BE2C (cell line): Measurements from ENCODE around the gene BAG5.

Source experiments
- DNase-seq: peaks from one replicate; pipeline ENCODE4 v3.0.0-alpha.2; 2020
- H3K27me3 ChIP-seq: fragments of 250-450 bp; sonication (Bioruptor Pico); 2 replicates; pipeline ENCODE4 v1.5.1; 2020; ENCODE audit warnings: mild to moderate bottlenecking
- H3K36me3 ChIP-seq: fragments of 250-450 bp; sonication (Bioruptor Pico); 2 replicates; pipeline ENCODE4 v1.5.1; 2020; ENCODE audit warnings: mild to moderate bottlenecking
- H3K4me1 ChIP-seq: fragments of 250-450 bp; sonication (Bioruptor Pico); 2 replicates; pipeline ENCODE4 v1.5.1; 2020
- H3K4me3 ChIP-seq: 2 replicates; pipeline ENCODE4 v1.5.1; 2011; ENCODE audit warnings: low read depth, low read length
- H3K9me3 ChIP-seq: fragments of 250-450 bp; sonication (Bioruptor Pico); 2 replicates; pipeline ENCODE4 v1.5.1; 2020
- TF ChIP-seq, protein P1 (sequence below): IDR thresholded peaks from 2 replicates; pipeline ENCODE4 v1.5.1; 2012; ENCODE audit warnings: mild to moderate bottlenecking, low read depth, low read length

The BAG5 gene

DNA sequence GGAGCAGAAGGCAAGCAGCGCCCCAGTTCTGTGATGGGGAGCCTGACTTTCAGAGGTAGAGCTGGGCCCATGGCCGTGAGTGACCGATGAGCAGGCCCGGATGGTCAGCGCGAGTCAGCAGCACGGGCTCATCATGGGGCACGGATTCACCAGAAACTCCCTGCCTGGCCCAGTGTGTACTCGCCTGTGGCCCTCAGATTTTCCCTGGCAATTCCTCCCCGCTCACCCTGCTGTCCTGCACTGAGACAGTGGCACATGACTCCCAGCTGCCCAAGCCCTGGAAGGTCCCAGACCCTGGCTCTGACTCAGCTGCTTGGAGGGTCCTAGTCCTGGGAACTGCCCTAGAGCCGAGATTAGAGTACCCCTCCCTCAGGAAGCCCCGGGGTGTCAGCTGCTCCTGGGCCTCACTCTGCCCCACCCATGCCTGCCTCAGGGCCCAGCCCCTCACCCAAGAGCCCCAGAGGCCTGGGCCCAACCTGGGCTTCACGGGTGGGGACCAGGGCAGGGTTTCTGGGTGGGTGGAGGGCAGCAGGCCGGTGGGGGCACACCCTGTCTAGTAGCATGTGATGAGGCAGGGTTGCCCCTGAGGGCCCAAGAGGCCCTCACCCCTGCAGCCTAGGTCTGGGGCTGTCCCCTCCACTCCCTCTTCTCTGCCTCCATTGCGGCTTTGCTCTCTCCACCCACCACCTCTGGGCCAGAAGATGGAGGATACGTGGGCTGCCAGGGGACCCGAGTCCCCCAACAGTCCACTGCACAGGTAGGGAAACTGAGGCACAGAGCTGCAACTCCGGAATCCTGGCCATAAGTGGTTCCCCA lies 25.1 kb downstream of the BAG5 start:
- no peak for DNase-seq
- peaks cover 7% of the 10 kb centered on the region for H3K4me1 ChIP-seq
- TF ChIP-seq, protein P1, sequence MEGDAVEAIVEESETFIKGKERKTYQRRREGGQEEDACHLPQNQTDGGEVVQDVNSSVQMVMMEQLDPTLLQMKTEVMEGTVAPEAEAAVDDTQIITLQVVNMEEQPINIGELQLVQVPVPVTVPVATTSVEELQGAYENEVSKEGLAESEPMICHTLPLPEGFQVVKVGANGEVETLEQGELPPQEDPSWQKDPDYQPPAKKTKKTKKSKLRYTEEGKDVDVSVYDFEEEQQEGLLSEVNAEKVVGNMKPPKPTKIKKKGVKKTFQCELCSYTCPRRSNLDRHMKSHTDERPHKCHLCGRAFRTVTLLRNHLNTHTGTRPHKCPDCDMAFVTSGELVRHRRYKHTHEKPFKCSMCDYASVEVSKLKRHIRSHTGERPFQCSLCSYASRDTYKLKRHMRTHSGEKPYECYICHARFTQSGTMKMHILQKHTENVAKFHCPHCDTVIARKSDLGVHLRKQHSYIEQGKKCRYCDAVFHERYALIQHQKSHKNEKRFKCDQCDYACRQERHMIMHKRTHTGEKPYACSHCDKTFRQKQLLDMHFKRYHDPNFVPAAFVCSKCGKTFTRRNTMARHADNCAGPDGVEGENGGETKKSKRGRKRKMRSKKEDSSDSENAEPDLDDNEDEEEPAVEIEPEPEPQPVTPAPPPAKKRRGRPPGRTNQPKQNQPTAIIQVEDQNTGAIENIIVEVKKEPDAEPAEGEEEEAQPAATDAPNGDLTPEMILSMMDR = no peak
- H3K9me3 ChIP-seq = no peaks in the 10 kb centered on the region
- H3K27me3 ChIP-seq = no peaks in the 10 kb centered on the region
- peaks cover 36% of the 10 kb centered on the region for H3K36me3 ChIP-seq
- no peak overlapping the region for H3K4me3 ChIP-seq

DNA sequence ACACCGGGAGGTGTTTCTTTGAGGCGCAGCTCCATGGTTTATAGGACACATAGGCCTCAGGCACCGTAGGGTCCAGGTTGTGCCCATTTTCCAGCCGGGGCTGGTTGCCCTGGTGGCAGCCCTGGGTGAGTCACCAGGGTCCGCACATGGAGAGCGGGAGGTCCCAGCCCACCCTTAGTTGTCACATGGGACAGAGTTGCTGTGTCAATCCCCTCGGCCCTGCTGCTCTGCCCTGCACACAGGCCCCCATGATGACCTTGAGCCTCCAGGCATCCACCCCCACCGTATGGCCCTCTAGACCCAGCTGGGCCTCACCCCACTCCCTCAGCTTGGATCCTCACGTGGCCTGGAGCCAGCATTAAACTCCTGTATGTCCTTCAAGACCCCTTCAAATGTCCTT lies 25.8 kb downstream of the BAG5 start:
- peaks cover 7% of the 10 kb centered on the region for H3K4me1 ChIP-seq
- DNase-seq = no peak

DNA sequence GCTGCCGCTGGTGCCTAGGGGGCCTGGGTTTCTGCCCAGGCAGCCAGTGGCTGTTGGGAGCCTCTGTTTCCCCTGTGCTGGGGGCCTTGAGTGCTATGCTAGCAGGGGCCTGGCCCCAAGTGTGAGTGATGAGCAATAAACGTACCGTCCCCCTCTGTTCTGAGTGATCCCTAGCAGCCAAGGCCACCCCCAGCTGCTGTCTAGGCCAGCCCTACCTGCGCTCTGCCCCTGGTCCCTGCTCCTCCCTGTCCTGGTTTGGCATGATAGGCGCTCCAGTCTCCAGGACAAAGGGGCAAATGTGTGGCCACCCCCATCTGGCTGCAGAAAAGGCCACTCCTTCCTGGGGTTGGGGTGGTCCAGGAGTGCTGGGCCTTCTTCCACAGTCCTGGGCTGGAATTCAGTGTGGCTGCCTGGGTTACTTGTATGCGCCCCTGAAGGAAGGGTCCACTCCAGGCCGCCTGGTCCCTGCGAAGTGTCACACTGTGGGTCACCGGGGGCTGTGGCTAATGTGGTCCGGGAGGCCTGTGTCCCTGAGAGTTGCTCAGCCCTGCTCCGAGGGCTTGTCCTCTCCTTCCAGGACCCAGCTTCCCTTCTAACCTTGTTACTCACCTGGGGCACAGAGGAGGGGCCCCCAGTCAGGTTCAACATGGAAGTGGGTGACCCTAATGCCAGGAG lies 26.4 kb downstream of the BAG5 start:
- Histone ChIP-seq H3K4me1 (peaks cover 7% of the 10 kb centered on the region), H3K9me3 (no peaks in the 10 kb centered on the region), H3K4me3 (no peak overlapping the region), H3K27me3 (no peaks in the 10 kb centered on the region), H3K36me3 (peaks cover 42% of the 10 kb centered on the region)
- TF ChIP-seq, protein P1 = no peak
- no peak for DNase-seq

More for the DNA sequence above, 25.8 kb downstream of the BAG5 start:
- no peak overlapping the region for H3K4me3 ChIP-seq
- H3K36me3 ChIP-seq = peaks cover 41% of the 10 kb centered on the region
- H3K9me3 ChIP-seq = no peaks in the 10 kb centered on the region
- TF ChIP-seq, protein P1 = no peak
- no peaks in the 10 kb centered on the region for H3K27me3 ChIP-seq

DNA sequence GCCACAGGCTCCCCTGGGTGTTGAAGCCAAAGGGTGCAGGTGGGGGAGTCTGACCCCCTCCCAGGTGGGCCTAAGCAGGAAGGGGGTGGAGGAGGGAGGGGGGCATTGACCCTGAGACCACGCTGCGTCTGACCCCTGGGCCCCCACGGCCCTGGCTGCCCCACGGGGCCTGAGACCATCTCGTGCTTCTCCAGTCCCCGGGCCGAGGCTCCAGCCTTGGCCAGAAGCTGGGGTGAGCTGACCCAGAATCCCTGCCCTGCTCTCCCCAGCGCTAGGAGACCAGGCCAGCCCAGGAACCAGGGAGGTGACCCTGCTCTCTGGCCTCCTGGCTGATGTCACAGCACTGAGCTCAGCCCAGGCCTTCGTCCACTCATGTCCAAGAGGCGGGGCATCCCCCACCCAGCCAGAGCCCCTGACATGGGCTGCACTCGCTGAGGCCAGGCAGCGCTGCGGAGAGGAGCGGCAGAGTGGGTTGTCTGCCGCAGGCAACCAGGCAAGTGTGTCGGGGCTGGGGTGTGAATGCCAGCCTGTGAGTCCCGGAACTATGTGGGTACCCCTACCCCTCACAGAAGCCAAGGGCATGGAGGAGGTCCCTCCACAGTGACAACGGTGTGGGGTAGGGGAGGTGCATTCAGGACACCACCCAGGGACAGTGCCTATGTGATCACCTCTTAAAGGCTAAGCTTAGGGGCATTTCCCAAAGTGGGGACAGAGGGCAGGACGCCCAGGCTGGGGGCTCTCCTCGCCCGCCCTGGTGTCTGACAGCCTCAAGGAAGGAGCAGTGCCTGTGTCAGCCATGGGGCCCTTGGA lies 27.2 kb downstream of the BAG5 start:
- Histone ChIP-seq H3K36me3 (peaks cover 49% of the 10 kb centered on the region), H3K27me3 (no peaks in the 10 kb centered on the region), H3K4me3 (no peak overlapping the region), H3K9me3 (no peaks in the 10 kb centered on the region), H3K4me1 (peaks cover 7% of the 10 kb centered on the region)
- DNase-seq = no peak
- TF ChIP-seq, protein P1 = no peak

DNA sequence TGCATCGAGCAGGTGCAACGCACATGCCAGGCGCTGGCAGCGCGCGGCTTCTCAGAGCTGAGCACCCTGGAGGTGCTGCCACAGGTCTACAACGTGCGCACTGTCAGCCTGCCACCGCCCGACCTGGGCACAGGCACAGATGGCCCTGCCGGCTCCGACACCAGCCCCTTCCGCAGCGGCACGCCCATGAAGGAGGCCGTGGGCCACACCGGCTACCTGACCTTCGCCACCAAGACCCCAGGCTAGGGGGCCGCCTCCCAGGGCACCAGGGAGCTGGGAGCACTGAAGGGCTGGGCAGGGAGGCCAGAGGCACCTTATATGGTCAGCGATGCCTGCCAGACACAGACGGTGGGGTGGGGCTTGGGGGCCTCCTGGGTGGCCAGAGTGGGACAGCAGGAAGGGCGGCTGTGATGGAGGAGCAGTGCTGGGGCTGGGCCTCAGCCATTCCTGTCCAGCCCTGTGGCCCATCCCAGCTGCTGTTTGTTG lies 27.8 kb downstream of the BAG5 start:
- TF ChIP-seq, protein P1 = no peak

More for the DNA sequence above, 27.8 kb downstream of the BAG5 start:
- Histone ChIP-seq H3K27me3 (no peaks in the 10 kb centered on the region), H3K9me3 (no peaks in the 10 kb centered on the region), H3K4me1 (peaks cover 7% of the 10 kb centered on the region), H3K36me3 (peaks cover 52% of the 10 kb centered on the region), H3K4me3 (no peak overlapping the region)
- no peak for DNase-seq
